Activated CD4-positive, alpha-beta T cell treated with anti-CD3 and anti-CD28 coated beads, Interleukin-2, amount 50 U/mL, for 4 hours (primary cell): ENCODE data around the gene NUP50.

Source experiments
- DNase-seq, 2 experiments: peaks; one replicate each; pipeline ENCODE4 v3.0.0-alpha.2; 2020

Gene NUP50

GRCh38 chr22:45163451-45164269, at the start of gene NUP50:
NUP50 (plus strand) TSS chr22:45163925; CDS start chr22:45168178, 4,253 bp downstream.
- peak; percentile 90 to 93 for DNase-seq

- no peak for DNase-seq
Observed at GRCh38 chr22:45120440-45120839, 43.3 kb upstream of the NUP50 start.

- DNase-seq = no peak
Observed at GRCh38 chr22:45120931-45121330, 42.8 kb upstream of the NUP50 start.

- no peak for DNase-seq
Observed at GRCh38 chr22:45124176-45124847, 39.4 kb upstream of the NUP50 start.

- DNase-seq = no peak
Observed at GRCh38 chr22:45125188-45125587, 38.5 kb upstream of the NUP50 start.

- DNase-seq = no peak
Observed at GRCh38 chr22:45127866-45128265, 35.9 kb upstream of the NUP50 start.

- DNase-seq = peak in 1 of 2 experiments; percentile 2
Observed at GRCh38 chr22:45129703-45130524, 33.8 kb upstream of the NUP50 start.

GRCh38 chr22:45130891-45131290, 32.8 kb upstream of the NUP50 start:
- DNase-seq = no peak

- no peak for DNase-seq
Observed at GRCh38 chr22:45131749-45132148, 32.0 kb upstream of the NUP50 start.

GRCh38 chr22:45134313-45134712, 29.4 kb upstream of the NUP50 start:
- no peak for DNase-seq

- DNase-seq = no peak
Observed at GRCh38 chr22:45136594-45136993, 27.1 kb upstream of the NUP50 start.

GRCh38 chr22:45139693-45140092, 24.0 kb upstream of the NUP50 start:
- DNase-seq = no peak

- no peak for DNase-seq
Observed at GRCh38 chr22:45142376-45142775, 21.3 kb upstream of the NUP50 start.

- DNase-seq = no peak
Observed at GRCh38 chr22:45144916-45145315, 18.8 kb upstream of the NUP50 start.

- DNase-seq = no peak
Observed at GRCh38 chr22:45149671-45150070, 14.1 kb upstream of the NUP50 start.

GRCh38 chr22:45150139-45150538, 13.6 kb upstream of the NUP50 start:
- no peak for DNase-seq

GRCh38 chr22:45151503-45151902, 12.2 kb upstream of the NUP50 start:
- no peak for DNase-seq

- no peak for DNase-seq
Observed at GRCh38 chr22:45154383-45154782, 9.3 kb upstream of the NUP50 start.

- no peak for DNase-seq
Observed at GRCh38 chr22:45155050-45155840, 8.5 kb upstream of the NUP50 start.

- DNase-seq = no peak
Observed at GRCh38 chr22:45157907-45158306, 5.8 kb upstream of the NUP50 start.

GRCh38 chr22:45159652-45160462, 3.9 kb upstream of the NUP50 start:
- no peak for DNase-seq

GRCh38 chr22:45162531-45162930, 1.2 kb upstream of the NUP50 start:
- no peak for DNase-seq
